ENCODE measurements around the gene SAMD5. TPM values are rescaled to one million over a fixed set of nuclear protein-coding genes. Genes with fewer than 3 reads are reported as not detected.

The SAMD5 gene
- total and polyA plus RNA-seq, 2 of the 8 experiments (the other 6 are each of a cell fraction or from before 2014, with no cell fraction given), result 0.02 to 0.04 TPM

DNA sequence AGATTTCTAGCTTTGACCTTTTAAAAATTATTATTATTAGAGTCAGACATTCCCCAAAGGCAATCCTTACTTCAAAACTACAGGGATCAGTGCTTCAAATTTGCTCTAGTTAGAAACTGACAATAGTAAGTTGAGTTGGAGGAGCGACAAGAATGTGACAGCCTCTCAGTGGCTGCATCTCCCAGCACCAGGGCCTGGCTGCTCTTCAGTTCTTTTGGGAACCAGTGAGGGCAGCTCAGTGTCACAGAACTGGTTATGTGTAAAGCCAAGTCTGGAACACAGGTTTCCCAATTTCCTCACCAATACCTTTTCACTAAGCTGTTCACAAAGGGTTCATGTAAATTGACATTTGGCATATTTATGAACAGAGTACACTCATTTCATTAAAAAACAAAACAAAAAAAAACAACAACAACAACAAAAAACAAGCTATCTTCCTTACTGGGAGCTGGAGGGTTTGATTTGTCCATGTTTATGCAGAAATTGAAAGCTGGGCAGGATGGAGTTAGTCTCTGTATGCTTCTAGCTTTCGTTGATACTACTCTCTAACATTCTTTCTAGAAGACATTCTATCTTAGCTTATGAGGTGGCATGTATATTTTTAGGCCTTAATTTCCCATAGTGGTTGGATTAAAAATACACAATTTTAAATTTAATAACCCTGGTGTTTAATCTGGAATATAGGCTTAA, 95.0 kb downstream of the SAMD5 start:
- no peaks in the 10 kb centered on the region for H4K20me1 ChIP-seq (replicated peaks in 1 of 2; ENCODE audit: control insufficient read depth in 1 of 2, insufficient read depth in 2 of 2, low read length in 2 of 2)
- no peak overlapping the region for H2BK20ac ChIP-seq (ENCODE audit: low read length)
- no peaks in the 10 kb centered on the region for H3K79me1 ChIP-seq (ENCODE audit: low read depth, low read length)
- H2BK15ac ChIP-seq (ENCODE audit: low read length), result no peak overlapping the region
- H3K9ac ChIP-seq (replicated peaks in 1 of 4; ENCODE audit: extremely low read depth in 1 of 4, low read depth in 3 of 4, low read length in 3 of 4), result no peak overlapping the region
- H2AFZ ChIP-seq (ENCODE audit: low read length), result no peak overlapping the region
- H3K23ac ChIP-seq (ENCODE audit: insufficient read length), result no peak overlapping the region
- H2BK120ac ChIP-seq (replicated peaks; ENCODE audit: low read depth, low read length), result no peak overlapping the region
- no peaks in the 10 kb centered on the region; a peak in 1 of 7 replicates for H3K4me1 ChIP-seq (replicated peaks in 1 of 4; ENCODE audit: control insufficient read depth in 3 of 4, insufficient read depth in 4 of 4, low read length in 3 of 4)
- FAIRE-seq (no peak), DNase-seq (ENCODE audit: low read depth in 1 of 2, low spot score in 2 of 2) (no peak)
- no peak overlapping the region for H3K18ac ChIP-seq (ENCODE audit: extremely low read depth, low read length)
- no peak overlapping the region for H4K5ac ChIP-seq (ENCODE audit: insufficient read length, low read depth, low read length)
- H2BK5ac ChIP-seq (ENCODE audit: low read depth, low read length), result no peak overlapping the region
- no peak overlapping the region for H3K14ac ChIP-seq (ENCODE audit: insufficient read length)
- no peaks in the 10 kb centered on the region for H3K27me3 ChIP-seq (replicated peaks in 1 of 4; ENCODE audit: control insufficient read depth in 3 of 4, extremely low read depth in 1 of 4, insufficient read depth in 3 of 4, low read length in 3 of 4)
- POLR2A ChIA-PET (ENCODE audit: partially characterized antibody), result interaction anchor here (1.3 kb wide), 1 partner anchor 11 kb away, joined by 3 read pairs; no protein-coding TSS in a partner anchor
- no peak overlapping the region for H4K91ac ChIP-seq (replicated peaks; ENCODE audit: insufficient read length, low read length)
- CTCF ChIA-PET (ENCODE audit: partially characterized antibody), result interaction anchor here (1.3 kb wide), 2 partner anchors 10 to 12 kb away, joined by 3 to 4 read pairs; no protein-coding TSS in a partner anchor
- H3K79me2 ChIP-seq (ENCODE audit: control insufficient read depth in 1 of 2, insufficient read depth in 2 of 2, low read length in 2 of 2), result no peaks in the 10 kb centered on the region
- no peaks in the 10 kb centered on the region for H3K9me3 ChIP-seq (ENCODE audit: insufficient read depth in 2 of 2, low read depth in 1 of 2, low read length in 1 of 2)
- H3K27ac ChIP-seq (ENCODE audit: low read depth, low read length), result no peak overlapping the region
- no peak overlapping the region for H3K4ac ChIP-seq (replicated peaks; ENCODE audit: insufficient read length, low read depth, low read length)
- WGBS, 2 experiments (ENCODE audit: extremely low coverage in 1 of 2, insufficient coverage in 1 of 2, insufficient read length in 1 of 2, insufficient replicate concordance in 2 of 2, low coverage in 1 of 2, low lambda C conversion rate in 2 of 2, missing lambda C conversion rate in 1 of 2), result 89% methylated on average over 2 of the region's 2 CpGs; no CpG with 5 or more reads in 1 of the 2 experiments
- no peak overlapping the region for H3K4me2 ChIP-seq (ENCODE audit: insufficient read depth in 1 of 2, low read depth in 2 of 2, low read length in 2 of 2)
- no peak overlapping the region for H2AK5ac ChIP-seq (ENCODE audit: low read depth, low read length)
- no peaks in the 10 kb centered on the region for H3K23me2 ChIP-seq (ENCODE audit: low read depth, low read length)
- H3K4me3 ChIP-seq (ENCODE audit: extremely low read depth in 1 of 4, insufficient read depth in 2 of 4, low read depth in 3 of 4, low read length in 4 of 4), result no peak overlapping the region
- no peak overlapping the region for H2BK12ac ChIP-seq (ENCODE audit: low read depth, low read length)
- H3K56ac ChIP-seq (replicated peaks; ENCODE audit: insufficient read length, low read depth, low read length), result no peak overlapping the region
- H3K36me3 ChIP-seq (ENCODE audit: control insufficient read depth in 2 of 4, insufficient read depth in 4 of 4, low read length in 3 of 4), result no peaks in the 10 kb centered on the region
- no peak overlapping the region for H4K8ac ChIP-seq (ENCODE audit: extremely low read depth, insufficient read depth, low read length)
- TF ChIP-seq BRCA1 (IDR thresholded peaks at IDR 0.05; ENCODE audit: low read depth, low read length) (no peak), POLR2AphosphoS5 (IDR thresholded peaks at IDR 0.05; ENCODE audit: low read depth, low read length) (no peak), HDAC2 (IDR thresholded peaks at IDR 0.05; ENCODE audit: borderline replicate concordance in 1 of 2, low read depth in 2 of 2, low read length in 2 of 2) (no peak), SIX5 (IDR thresholded peaks at IDR 0.05; ENCODE audit: low read depth, low read length) (no peak), RXRA (IDR thresholded peaks at IDR 0.05; ENCODE audit: insufficient read depth, low read depth, low read length) (no peak), CREB1 (IDR thresholded peaks at IDR 0.05) (no peak), SUZ12 (IDR thresholded peaks at IDR 0.05; ENCODE audit: low read length) (no peak), SRF (IDR thresholded peaks at IDR 0.05; ENCODE audit: low read depth, low read length) (no peak), MAFK (IDR thresholded peaks at IDR 0.05; ENCODE audit: low read depth, low read length) (no peak), ZNF274 (IDR thresholded peaks at IDR 0.05; ENCODE audit: borderline replicate concordance, extremely low read depth, low read length) (no peak), SIN3A (conservative IDR thresholded peaks at IDR 0.05 in 1 of 2, IDR thresholded peaks at IDR 0.05 in 1 of 2; ENCODE audit: low read depth in 1 of 2, low read length in 2 of 2) (no peak), JUN (IDR thresholded peaks at IDR 0.05; ENCODE audit: low read depth, low read length) (no peak)
- TF ChIP-seq, protein P1, sequence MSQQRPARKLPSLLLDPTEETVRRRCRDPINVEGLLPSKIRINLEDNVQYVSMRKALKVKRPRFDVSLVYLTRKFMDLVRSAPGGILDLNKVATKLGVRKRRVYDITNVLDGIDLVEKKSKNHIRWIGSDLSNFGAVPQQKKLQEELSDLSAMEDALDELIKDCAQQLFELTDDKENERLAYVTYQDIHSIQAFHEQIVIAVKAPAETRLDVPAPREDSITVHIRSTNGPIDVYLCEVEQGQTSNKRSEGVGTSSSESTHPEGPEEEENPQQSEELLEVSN (IDR thresholded peaks at IDR 0.05), result no peak

All from H1 (cell line).